GM18511 (cell line): Measurements from ENCODE around the gene TRAF1.

ENCODE experiments used
- ATAC-seq: cut with Tn5 transposase; IDR thresholded peaks from one replicate; pipeline ENCODE4 v1.9.1; 2021; ENCODE audit warnings: mild to moderate bottlenecking, moderate library complexity; ENCODE audit not compliant: unreplicated experiment

TRAF1 gene

DNA sequence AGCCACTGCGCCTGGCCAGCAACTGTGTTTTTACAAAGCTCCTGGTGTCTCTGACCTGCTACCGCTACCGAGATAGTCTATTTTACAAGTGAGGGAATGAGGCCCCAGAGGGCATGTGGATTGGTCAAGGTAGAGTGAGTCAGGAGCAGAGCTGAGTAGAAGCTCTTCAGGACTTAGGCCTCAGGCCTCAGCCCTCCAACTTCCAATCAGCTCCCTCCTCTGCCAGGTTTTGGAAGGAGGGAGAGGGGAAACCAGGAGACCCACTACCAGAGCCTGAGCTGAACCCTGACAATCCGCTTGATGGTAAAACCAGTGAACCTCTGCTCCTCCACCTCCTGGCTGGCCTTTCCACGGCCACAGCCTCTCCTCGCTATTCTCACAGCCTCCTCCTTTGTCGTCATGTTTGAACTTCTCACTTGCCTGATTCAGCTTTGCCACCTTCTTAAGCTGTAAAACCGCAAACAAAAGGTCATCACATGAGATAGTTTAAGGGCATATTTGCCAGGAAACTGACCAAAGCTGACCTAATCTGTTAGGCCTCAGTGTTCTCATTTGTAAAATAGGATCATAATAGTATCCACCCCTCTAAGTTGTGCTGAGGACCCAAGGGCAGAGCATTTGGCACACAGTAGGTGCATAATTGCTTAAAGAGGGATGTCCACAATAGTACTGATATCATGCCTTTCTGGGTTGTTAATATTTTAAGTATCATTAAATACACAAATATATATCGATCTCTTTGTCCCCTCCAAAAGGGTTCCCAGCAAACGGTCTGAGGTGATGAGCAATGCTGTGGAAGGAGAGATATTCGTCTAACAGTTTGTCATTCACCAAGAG lies 1.7 kb downstream of the TRAF1 start:
- no peak for ATAC-seq

- no peak for ATAC-seq
Observed at GRCh38 chr9:120923620-120924328, 2.8 kb downstream of the TRAF1 start.

- no peak for ATAC-seq
Observed at GRCh38 chr9:120922404-120923195, 4.0 kb downstream of the TRAF1 start.

GRCh38 chr9:120921661-120922181 lies 4.9 kb downstream of the TRAF1 start:
- ATAC-seq = no peak

- no peak for ATAC-seq
Observed at GRCh38 chr9:120920806-120921178, 5.8 kb downstream of the TRAF1 start.

DNA sequence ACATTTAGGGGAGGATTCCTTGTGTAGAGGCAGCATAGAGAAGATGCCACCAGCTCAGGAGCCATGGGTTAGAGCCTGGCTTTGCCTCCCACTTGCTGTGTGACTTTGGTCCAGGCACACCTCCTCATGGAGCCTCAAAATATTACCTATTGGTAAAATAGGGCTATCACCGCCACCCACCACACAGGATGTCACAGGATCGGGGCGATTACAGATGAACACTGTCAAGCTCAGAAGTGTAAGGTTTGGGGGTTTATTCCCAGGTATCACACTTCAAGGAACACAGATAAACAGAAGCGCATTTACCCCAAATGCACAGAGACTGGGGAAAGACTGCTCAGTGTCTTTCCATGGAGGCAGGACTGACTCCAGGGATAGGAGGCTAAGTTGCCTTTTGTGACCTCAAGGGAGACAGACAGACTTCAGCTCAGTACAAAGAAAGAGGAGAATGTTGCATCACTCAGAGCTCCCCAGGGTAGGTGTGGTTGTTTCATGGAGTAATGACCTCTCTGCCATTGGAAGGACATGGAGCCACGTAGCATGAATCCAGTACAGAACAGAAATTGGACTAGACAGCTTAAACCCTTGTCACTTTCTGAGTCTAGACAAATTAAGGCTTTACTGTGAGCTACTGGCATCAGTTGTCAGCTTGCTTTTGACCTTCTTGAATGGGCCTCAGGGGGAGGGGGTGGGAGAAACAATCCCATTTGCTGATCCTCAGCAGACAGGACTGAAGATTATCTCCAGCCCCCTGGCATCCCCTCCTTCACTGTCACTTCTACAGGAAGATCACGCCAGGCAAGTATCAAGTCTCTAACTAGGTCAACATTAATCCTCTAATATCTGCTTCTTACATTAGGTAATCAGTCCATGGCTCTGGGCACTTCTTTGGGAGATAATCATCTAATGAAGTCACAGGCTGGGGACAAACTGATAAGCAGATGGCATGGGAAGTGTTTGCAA lies 6.5 kb downstream of the TRAF1 start:
- no peak for ATAC-seq

DNA sequence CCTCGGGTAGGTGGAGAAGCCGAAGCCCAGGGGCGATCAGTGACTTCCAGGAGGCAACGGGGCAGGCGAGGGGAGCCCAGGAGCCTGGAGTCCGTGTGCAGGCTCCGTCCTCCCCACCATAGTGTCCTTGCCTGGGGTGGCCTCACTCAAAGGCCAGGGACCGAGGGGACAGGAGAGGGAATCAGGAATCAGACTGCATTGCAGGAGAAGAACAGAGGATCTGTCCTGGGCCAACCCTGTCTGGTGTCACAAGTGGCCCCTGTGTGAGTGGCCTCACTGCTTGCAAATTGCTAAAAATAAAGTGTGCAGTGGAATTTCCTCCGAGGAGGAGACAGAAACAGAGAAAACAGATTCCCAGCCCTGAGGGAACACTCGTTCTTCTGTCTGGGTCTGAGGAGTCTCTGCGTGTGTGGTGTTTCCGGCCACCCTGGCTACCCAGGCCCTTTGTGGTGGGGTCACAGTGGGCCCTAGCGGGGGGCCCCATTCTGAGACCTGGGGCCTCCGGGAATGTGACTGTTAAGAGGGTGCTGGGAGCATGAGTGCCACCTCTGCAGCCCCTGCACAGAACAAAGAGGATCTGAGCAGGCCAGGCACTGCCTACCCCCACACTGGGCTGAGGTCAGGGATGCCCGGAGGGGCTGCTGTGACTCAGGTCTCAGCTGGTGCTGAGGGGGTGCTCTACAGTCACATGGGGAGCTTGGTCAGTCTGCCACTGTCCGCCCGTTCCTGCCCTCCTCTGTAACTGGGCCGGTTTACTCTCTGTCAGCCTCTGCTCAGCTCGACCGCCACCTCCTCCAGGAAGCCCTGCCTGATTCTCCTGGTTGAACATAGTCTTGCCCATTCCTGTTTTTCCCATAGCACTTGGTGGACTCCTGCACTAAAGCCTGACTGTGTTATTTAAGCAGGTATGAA lies 7.4 kb downstream of the TRAF1 start:
- ATAC-seq = no peak

DNA sequence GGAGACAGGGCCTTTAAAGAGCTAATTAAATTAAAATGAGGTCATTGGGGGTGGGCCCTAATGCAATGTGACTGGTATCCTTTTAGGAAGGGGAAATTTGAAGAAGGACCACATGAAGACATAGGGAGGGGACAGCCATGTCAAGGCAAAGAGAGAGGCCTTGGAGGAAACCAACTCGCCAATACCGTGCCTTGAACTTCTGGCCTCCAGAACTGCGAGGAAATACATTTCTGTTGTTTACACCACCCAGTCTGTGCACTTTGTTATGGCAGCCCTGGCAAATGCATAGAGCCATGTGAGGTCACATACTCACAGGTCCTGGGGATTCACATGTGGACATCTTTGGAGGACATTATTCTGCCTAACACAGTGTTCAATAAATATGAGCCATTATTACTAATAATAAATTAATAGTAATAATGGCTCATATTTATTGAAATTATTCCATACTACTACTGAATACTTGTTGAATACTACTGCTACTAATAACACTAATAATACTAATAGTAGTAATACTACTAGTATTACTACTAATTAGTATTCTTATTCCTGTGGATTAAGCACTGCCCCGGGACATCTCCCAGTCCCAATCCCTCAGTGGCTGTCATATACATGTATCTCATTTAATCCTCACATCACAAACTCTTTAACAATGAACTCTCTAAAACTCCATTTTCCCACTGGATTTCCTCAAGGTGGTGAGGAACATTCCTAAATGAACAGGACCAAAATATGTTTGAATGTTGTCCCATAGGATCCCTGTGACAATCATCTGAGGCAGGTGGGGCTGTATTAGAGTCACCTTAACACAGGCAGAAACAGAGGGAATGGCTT lies 8.4 kb downstream of the TRAF1 start:
- ATAC-seq = no peak

GRCh38 chr9:120916991-120917880 lies 9.4 kb downstream of the TRAF1 start:
- no peak for ATAC-seq

- ATAC-seq = no peak
Observed at GRCh38 chr9:120916588-120916987, 10.0 kb downstream of the TRAF1 start.

DNA sequence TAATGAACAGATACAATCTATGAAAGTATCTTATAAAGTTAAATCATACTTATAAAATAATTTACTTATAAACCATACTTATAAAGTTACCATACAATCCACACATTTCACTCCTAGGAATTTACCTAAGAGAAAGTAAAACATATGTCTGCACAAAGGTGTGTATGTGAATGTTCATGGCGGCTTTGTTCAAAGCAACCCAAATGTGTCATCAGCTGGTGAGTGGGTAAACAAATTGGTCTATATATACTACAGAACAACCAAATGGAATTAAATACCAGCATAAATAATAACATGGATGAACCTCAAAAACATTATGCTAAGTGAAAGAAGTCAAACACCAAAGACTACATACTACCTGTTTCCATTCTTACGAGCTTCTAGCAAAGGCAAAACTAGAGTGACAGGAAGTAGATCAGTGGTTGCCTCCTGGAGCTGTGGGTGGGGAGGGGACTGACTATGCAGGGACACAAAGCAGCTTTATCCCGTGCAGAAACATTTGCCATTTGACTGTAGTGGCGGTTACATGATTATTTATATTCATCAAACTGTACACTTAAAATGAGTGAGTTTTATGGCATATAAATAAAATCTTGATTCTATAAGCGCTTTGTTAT lies 10.6 kb downstream of the TRAF1 start:
- ATAC-seq = no peak

DNA sequence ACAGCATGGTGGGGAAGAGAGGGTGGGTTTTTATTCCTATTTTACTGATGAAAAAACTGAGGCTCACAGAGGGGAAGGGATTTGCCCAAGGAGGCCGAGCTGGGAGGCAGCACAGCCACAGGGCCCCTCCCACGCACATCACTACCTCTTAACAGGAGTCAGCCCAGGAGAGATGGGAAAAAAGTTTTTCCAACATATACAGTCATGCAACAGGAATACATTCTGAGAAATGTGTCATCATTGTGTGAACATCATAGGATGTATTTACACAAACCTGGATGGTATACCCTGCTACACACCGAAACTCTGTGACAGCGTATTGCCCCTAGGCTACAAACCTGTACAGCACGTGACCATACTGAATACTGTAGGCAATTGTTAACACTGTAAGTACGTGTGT lies 11.6 kb downstream of the TRAF1 start:
- ATAC-seq = no peak

GRCh38 chr9:120914396-120914795 lies 12.2 kb downstream of the TRAF1 start:
- ATAC-seq = no peak

GRCh38 chr9:120913647-120914264 lies 12.8 kb downstream of the TRAF1 start:
- no peak for ATAC-seq

GRCh38 chr9:120912958-120913646 lies 13.5 kb downstream of the TRAF1 start:
- ATAC-seq = no peak

- ATAC-seq = no peak
Observed at GRCh38 chr9:120911295-120911837, 15.2 kb downstream of the TRAF1 start.
